ENCODE results near the gene YAP1.

- no peak for TF ChIP-seq POLR2AphosphoS5 (IDR thresholded peaks at IDR 0.05; ENCODE audit: borderline replicate concordance, low read depth, low read length)
- TF ChIP-seq EZH2 (IDR thresholded peaks at IDR 0.05), result no peak
Observed at GRCh38 chr11:102276362-102276761, 166.1 kb downstream of the YAP1 start.
